CD4-positive, alpha-beta T cell treated with Interleukin-17A for 4 hours (primary cell): ENCODE results near the gene CD28.
A peak's percentile ranks its signal among the peaks of the same experiment; 100 is the strongest.
"Not testable (repeated sequence)": the region's sequence is repeated elsewhere in the genome, so short reads cannot be mapped to it uniquely, and the experiment has no call there.

Experiments used
- DNase-seq: peaks from one replicate; pipeline ENCODE4 v3.0.0-alpha.2; 2020; ENCODE audit warnings: mixed read lengths

The CD28 gene

GRCh38 chr2:203750346-203751068 is 44.1 kb downstream of the CD28 start:
- DNase-seq, result no peak

GRCh38 chr2:203751685-203752271 is 45.3 kb downstream of the CD28 start:
- no peak for DNase-seq

- DNase-seq, result no peak
Observed at GRCh38 chr2:203756161-203756560, 49.7 kb downstream of the CD28 start.

GRCh38 chr2:203758841-203759689 is 52.6 kb downstream of the CD28 start:
- DNase-seq, result no peak

GRCh38 chr2:203759690-203760365 is 53.4 kb downstream of the CD28 start:
- DNase-seq, result no peak

- no peak for DNase-seq
Observed at GRCh38 chr2:203761121-203761520, 54.7 kb downstream of the CD28 start.

- no peak for DNase-seq
Observed at GRCh38 chr2:203763241-203763937, 57.0 kb downstream of the CD28 start.

- DNase-seq, result peak; percentile 43
Observed at GRCh38 chr2:203763938-203764664, 57.7 kb downstream of the CD28 start.

GRCh38 chr2:203772456-203773165 is 66.2 kb downstream of the CD28 start:
- no peak for DNase-seq

- DNase-seq, result no peak
Observed at GRCh38 chr2:203774760-203775159, 68.3 kb downstream of the CD28 start.

GRCh38 chr2:203775684-203776083 is 69.2 kb downstream of the CD28 start:
- no peak for DNase-seq

GRCh38 chr2:203777030-203777429 is 70.6 kb downstream of the CD28 start:
- no peak for DNase-seq

- peak; percentile 10 for DNase-seq
Observed at GRCh38 chr2:203779477-203780073, 73.1 kb downstream of the CD28 start.

- DNase-seq, result no peak
Observed at GRCh38 chr2:203780231-203780630, 73.8 kb downstream of the CD28 start.

- DNase-seq, result no peak
Observed at GRCh38 chr2:203781151-203781550, 74.7 kb downstream of the CD28 start.

GRCh38 chr2:203782262-203782976 is 76.0 kb downstream of the CD28 start:
- peak; percentile 78 for DNase-seq

- no peak for DNase-seq
Observed at GRCh38 chr2:203783496-203784203, 77.2 kb downstream of the CD28 start.

GRCh38 chr2:203784710-203785270 is 78.4 kb downstream of the CD28 start:
- not testable (repeated sequence) for DNase-seq
